Astrocyte of the spinal cord (primary cell): ENCODE measurements around the gene NDUFA11.
"Not testable (repeated sequence)": the region's sequence is repeated elsewhere in the genome, so short reads cannot be mapped to it uniquely, and the experiment has no call there.

Experiments
- DNase-seq: peaks from one replicate; pipeline ENCODE4 v3.0.0; 2011; ENCODE audit warnings: low read depth, low spot score
- H3K4me3 ChIP-seq: 2 replicates; pipeline ENCODE4 v1.5.1; 2011; ENCODE audit warnings: low read depth, mild to moderate bottlenecking, low read length, moderate library complexity
- in situ Hi-C: cut with HindIII; loops from 2 replicates; pipeline ENCODE4 v1.10.0; 2017; ENCODE audit warnings: low sequenced_read_pairs
- TF ChIP-seq, protein P1 (sequence below): IDR thresholded peaks from 2 replicates; pipeline ENCODE4 v1.5.1; 2012; ENCODE audit warnings: low read depth, mild to moderate bottlenecking, low read length, inconsistent platforms

NDUFA11 gene

DNA sequence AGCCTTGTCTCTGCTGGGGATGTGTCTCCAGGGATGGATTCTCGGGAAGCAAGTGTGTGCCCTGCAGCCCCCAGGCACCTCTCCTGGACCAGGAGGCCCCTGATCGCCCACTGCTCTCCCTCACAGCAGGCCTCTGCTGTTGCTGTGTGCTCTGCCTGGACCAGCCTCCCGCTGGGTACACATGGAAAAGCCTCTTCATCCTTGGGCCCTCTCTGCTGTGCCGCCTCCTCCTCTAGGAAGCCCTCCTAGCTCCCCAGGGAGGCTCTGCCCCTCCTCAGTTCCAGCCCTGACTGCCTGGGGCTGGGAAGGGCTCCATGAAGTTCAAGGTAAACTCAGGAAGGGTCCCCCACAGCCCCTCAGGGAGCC is 12.0 kb downstream of the NDUFA11 start:
- TF ChIP-seq, protein P1, sequence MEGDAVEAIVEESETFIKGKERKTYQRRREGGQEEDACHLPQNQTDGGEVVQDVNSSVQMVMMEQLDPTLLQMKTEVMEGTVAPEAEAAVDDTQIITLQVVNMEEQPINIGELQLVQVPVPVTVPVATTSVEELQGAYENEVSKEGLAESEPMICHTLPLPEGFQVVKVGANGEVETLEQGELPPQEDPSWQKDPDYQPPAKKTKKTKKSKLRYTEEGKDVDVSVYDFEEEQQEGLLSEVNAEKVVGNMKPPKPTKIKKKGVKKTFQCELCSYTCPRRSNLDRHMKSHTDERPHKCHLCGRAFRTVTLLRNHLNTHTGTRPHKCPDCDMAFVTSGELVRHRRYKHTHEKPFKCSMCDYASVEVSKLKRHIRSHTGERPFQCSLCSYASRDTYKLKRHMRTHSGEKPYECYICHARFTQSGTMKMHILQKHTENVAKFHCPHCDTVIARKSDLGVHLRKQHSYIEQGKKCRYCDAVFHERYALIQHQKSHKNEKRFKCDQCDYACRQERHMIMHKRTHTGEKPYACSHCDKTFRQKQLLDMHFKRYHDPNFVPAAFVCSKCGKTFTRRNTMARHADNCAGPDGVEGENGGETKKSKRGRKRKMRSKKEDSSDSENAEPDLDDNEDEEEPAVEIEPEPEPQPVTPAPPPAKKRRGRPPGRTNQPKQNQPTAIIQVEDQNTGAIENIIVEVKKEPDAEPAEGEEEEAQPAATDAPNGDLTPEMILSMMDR: no peak
- in situ Hi-C loops: no loop called here
- DNase-seq: no peak
- H3K4me3 ChIP-seq: no peak overlapping the region

DNA sequence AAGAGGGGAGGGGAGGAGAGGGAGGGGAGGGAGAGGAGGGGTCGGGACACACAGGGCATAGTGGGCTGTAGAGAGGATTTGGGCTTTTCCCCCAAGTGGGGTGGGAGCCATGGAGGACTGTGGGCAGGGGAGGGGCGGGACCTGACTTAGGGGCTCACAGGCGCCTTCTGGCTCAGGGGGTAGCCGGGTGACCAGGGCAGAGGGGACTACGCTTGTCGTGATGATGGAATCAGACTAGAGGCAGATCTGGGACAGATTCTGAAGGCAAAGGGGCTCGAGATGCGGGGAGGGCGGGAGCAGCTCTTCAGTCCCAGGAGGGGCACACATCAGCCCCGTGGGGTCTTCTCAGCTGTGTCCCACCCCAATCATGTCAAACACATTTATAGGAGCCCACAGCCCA is 13.5 kb downstream of the NDUFA11 start:
- TF ChIP-seq, protein P1: no peak
- DNase-seq: no peak
- no peak overlapping the region for H3K4me3 ChIP-seq
- in situ Hi-C loops: no loop called here

DNA sequence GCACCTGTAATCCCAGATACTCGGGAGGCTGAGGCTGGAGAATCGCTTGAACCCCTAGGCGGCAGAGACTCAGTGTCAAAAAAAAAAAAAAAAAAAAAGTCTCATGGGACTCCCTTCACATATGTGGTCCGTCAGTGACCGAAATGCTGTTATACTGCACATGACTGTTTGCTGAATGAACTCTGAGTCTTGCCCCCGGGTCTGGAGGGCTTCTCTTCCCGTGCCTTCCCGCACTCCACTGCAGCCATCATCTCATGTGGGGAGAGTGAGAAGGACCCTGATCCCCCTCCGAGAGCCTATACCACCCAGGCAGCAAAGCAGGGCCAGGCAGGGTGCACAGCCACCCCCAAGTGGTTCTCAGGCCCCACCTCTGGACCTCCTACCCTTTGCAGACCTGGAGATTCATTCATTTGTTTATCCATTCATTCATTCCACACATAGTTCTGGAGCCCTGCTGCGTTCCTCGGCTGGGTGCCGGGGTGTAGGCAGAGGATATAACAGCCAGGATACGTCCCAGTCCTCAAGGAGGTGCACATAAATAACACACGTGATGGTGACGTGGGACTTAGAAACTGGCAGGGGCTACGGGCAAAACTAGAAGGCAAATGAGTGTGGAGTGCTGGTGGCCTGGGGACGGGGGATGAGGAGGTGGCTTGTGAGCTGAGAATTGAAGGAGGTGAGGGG is 14.2 kb downstream of the NDUFA11 start:
- no peak for DNase-seq
- TF ChIP-seq, protein P1: no peak
- in situ Hi-C loops: no loop called here
- no peak overlapping the region for H3K4me3 ChIP-seq

DNA sequence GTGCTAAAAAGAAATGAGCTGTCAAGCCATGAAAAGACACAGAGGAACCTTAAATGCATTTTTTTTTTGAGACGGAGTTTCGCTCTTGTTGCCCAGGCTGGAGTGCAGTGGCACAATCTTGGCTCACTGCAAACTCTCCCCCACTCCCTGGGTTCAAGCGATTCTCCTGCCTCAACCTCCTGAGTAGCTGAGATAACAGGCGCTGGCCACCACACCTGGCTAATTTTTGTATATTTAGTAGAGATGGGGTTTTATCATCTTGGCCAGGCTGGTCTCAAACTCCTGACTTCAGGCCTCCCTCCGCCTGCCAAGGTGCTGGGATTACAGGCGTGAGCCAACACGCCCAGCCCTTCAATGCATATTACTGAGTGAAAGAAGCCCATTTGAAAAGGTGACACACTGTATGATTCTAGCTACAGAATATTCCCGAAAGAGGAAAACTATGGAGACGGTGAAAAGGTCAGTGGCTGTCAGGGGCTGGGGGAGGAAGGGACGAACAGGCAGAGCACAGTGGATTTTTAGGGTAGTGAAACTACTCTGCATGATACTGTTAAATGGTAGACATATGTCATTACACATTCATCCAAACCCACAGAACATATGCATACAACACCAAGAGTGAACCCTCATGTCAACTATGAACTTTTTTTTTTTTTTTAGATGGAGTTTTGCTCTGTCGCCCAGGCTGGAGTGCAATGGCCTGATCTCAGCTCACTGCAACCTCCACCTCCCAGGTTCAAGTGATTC is 19.4 kb downstream of the NDUFA11 start:
- DNase-seq, in situ Hi-C loops, H3K4me3 ChIP-seq: not testable (repeated sequence)

DNA sequence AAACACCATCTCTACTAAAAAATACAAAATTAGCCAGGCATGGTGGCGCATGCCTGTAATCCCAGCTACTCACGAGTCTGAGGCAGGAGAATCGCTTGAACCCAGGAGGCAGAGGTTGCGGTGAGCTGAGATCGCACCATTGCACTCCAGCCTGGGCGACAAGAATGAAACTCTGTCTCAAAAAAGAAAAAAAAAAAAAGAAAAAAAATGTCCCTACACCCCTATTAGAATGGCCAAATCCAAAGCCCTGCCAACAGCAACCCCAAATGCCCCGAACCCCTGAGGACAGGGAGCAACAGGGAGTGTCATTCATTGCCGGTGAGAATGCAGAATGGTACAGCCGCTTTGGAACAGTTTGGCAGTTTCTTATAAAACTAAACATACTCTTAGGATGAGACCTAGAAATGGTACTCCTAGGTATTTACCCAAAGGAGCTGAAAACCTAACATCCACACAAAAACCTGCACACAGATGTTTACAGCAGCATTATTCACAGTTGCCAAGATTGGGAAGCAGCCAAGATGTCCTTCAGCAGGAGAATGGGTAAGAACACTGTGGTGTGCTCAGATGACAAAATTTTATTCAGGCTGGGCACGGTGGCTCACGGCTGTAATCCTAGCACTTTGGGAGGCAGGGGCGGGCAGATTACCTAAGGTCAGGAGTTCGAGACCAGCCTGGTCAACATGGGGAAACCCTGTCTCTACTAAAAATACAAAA is 20.3 kb downstream of the NDUFA11 start:
- DNase-seq, H3K4me3 ChIP-seq, in situ Hi-C loops: not testable (repeated sequence)

DNA sequence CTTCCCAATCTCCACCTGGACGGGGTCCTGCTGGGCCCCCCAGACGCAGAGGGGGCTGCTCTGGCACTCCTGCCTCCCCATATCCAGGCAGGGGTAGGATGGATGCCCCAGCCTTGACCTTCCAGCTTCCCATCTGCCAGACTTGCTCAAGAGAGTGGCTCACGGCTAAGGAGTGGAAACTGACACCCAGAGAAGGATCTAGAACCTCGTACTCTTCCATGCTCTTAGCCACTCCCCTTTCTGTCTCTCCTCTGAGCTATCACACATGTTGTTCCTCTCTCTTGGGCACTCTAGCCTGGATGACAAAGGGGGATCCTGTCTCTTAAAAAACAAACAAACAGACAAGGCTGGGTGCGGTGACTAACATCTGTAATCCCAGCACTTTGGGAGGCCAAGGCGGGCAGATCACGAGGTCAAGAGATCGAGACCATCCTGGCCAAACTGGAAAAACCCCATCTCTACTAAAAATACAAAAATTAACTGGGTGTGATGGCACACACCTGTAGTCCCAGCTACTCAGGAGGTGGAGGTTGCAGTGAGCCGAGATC is 21.1 kb downstream of the NDUFA11 start:
- in situ Hi-C loops: no loop called here
- no peak overlapping the region for H3K4me3 ChIP-seq
- TF ChIP-seq, protein P1: no peak
- no peak for DNase-seq

DNA sequence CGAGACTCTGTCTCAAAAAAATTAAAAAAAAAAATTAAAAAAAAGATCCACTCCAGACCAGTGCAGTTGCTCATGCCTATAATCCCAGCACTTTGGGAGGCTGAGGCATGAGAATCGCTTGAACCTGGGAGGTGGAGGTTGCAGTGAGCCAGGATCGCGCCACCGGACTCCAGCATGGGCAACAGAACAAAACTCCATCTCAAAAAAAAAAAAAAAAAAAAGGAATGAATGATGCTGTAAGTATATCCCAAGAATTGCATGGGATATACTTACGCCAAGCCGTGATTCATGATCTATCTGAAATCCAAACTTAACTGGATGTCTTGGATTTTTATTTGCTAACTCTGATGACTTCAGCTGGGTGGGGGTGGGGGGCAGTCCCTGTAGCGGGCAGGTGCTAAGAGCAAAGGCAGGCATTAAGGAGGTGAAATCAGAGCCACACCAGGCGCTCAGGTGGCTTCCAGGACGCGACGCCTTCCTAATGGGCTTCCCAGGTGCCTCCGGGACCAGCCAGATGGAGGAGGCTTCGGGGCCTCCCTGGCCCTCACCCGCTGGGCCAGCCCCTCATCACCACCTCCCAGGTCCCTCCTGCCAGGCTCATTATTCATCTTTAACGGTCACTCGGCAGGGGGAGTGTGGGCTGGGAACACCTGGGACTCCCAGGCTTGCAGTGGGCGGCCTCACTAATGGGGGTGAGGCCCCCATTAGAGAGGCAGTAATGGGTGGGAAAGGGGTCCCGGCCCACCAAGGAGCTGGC is 21.9 kb downstream of the NDUFA11 start:
- in situ Hi-C loops: no loop called here
- no peak for DNase-seq
- TF ChIP-seq, protein P1: no peak
- H3K4me3 ChIP-seq: no peak overlapping the region
